CD14-positive monocyte (primary cell): Measurements from ENCODE around the gene TEPSIN. TPM values are rescaled to one million over a fixed set of nuclear protein-coding genes. Genes with fewer than 3 reads are reported as not detected.

Experiments
- DNase-seq, 3 donors: peaks; one replicate each; pipeline ENCODE4 v3.0.0-alpha.2; 2011 to 2022
- H2AFZ ChIP-seq: 2 replicates; pipeline ENCODE4 v1.6.0; 2012; ENCODE audit warnings: mild to moderate bottlenecking, low read depth, low read length, inconsistent platforms; ENCODE audit not compliant: insufficient read depth, poor library complexity, severe bottlenecking
- H3K27ac ChIP-seq, 2 donors: 1 replicate in 1 of 2; 2 replicates in 1 of 2; pipeline ENCODE4 v1.5.1; 2012 to 2013; ENCODE audit warnings: low read length in 2 of 2, control low read depth in 1 of 2, inconsistent platforms in 1 of 2, low read depth in 1 of 2, mild to moderate bottlenecking in 1 of 2
- H3K27me3 ChIP-seq, 2 donors: one replicate each; pipeline versions ENCODE4 v1.6.0 to v1.6.1; 2011 to 2013; ENCODE audit warnings: low read length in 2 of 2; ENCODE audit not compliant: control insufficient read depth in 2 of 2, insufficient read depth in 2 of 2
- H3K36me3 ChIP-seq, 2 donors: replicated peaks in 1 of 2; 1 replicate in 1 of 2; 2 replicates in 1 of 2; pipeline versions ENCODE4 v1.5.1 to v1.6.1; 2012 to 2013; ENCODE audit warnings: low read length in 2 of 2, control low read depth in 1 of 2, inconsistent platforms in 1 of 2, mild to moderate bottlenecking in 1 of 2; ENCODE audit not compliant: insufficient read depth in 2 of 2, control insufficient read depth in 1 of 2
- H3K4me1 ChIP-seq, 2 donors: 1 replicate in 1 of 2; 2 replicates in 1 of 2; pipeline versions ENCODE4 v1.5.1 to v1.6.1; 2012 to 2013; ENCODE audit warnings: low read length in 2 of 2, control low read depth in 1 of 2, inconsistent platforms in 1 of 2, mild to moderate bottlenecking in 1 of 2, moderate library complexity in 1 of 2; ENCODE audit not compliant: insufficient read depth in 2 of 2, control insufficient read depth in 1 of 2
- H3K4me2 ChIP-seq: replicated peaks from 2 replicates; pipeline ENCODE3; 2012; ENCODE audit warnings: low read length, moderate library complexity, mild to moderate bottlenecking; ENCODE audit not compliant: poor library complexity, severe bottlenecking; ENCODE audit errors: extremely low read depth
- H3K4me3 ChIP-seq, 3 experiments: fragments of 200-600 bp in 1 of 3; sonication (generic) in 1 of 3; replicated peaks in 1 of 3; 1 replicate in 2 of 3; 2 replicates in 1 of 3; pipeline ENCODE4 v1.5.1; 2011 to 2013; ENCODE audit warnings: low read length in 3 of 3, mild to moderate bottlenecking in 3 of 3, control low read depth in 2 of 3, low read depth in 2 of 3, inconsistent platforms in 1 of 3, moderate library complexity in 1 of 3
- H3K79me2 ChIP-seq: 2 replicates; pipeline ENCODE4 v1.6.0; 2012; ENCODE audit warnings: mild to moderate bottlenecking, control low read depth, inconsistent platforms, low read length, moderate library complexity; ENCODE audit not compliant: insufficient read depth
- H3K9ac ChIP-seq: 2 replicates; pipeline ENCODE4 v1.6.0; 2017; ENCODE audit warnings: low read length, mild to moderate bottlenecking; ENCODE audit not compliant: insufficient read depth, poor library complexity, severe bottlenecking
- H3K9me3 ChIP-seq, 2 donors: replicated peaks in 1 of 2; 1 replicate in 1 of 2; 2 replicates in 1 of 2; pipeline versions ENCODE4 v1.5.1 to v1.6.1; 2012 to 2013; ENCODE audit warnings: low read length in 2 of 2, control low read depth in 1 of 2; ENCODE audit not compliant: control insufficient read depth in 1 of 2, insufficient read depth in 1 of 2
- H4K20me1 ChIP-seq: 2 replicates; pipeline ENCODE4 v1.6.0; 2012; ENCODE audit warnings: mild to moderate bottlenecking, low read length, control low read depth, moderate library complexity; ENCODE audit not compliant: insufficient read depth
- H3K27ac Mint-ChIP-seq, 7 donors: one replicate each; pipeline ENCODE4 v1.8.0; 2020; ENCODE audit warnings: mild to moderate bottlenecking in 7 of 7, mixed read lengths in 7 of 7, moderate library complexity in 6 of 7, inconsistent platforms in 2 of 7
- H3K27me3 Mint-ChIP-seq, 3 donors: one replicate each; pipeline ENCODE4 v1.8.0; 2021 to 2022; ENCODE audit warnings: low read depth in 3 of 3, mild to moderate bottlenecking in 3 of 3, mixed read lengths in 3 of 3, moderate library complexity in 3 of 3, inconsistent platforms in 1 of 3
- H3K36me3 Mint-ChIP-seq, 2 donors: one replicate each; pipeline ENCODE4 v1.8.0; 2020; ENCODE audit warnings: mixed read lengths in 2 of 2, inconsistent platforms in 1 of 2, mild to moderate bottlenecking in 1 of 2
- H3K4me1 Mint-ChIP-seq: one replicate; pipeline ENCODE4 v1.8.0; 2020; ENCODE audit warnings: mild to moderate bottlenecking, mixed read lengths
- H3K4me3 Mint-ChIP-seq, 2 donors: one replicate each; pipeline ENCODE4 v1.8.0; 2020; ENCODE audit warnings: mild to moderate bottlenecking in 2 of 2, mixed read lengths in 2 of 2, moderate library complexity in 1 of 2
- H3K9me3 Mint-ChIP-seq, 7 donors: one replicate each; pipeline ENCODE4 v1.8.0; 2020 to 2022; ENCODE audit warnings: mixed read lengths in 7 of 7, mild to moderate bottlenecking in 6 of 7, moderate library complexity in 6 of 7, inconsistent platforms in 2 of 7
- CTCF ChIP-seq: fragments of 200-600 bp; IDR thresholded peaks from one replicate; pipeline ENCODE4 v1.8.0; 2022; ENCODE audit warnings: antibody characterized with exemption, mild to moderate bottlenecking
- WGBS: methylation state at CpG from one replicate; pipeline ENCODE4 v1.1.5; 2013; ENCODE audit warnings: missing lambda C conversion rate; ENCODE audit not compliant: insufficient coverage; 5-methylcytosine and 5-hydroxymethylcytosine counted together
- intact Hi-C, 2 donors: fragments of 100-400 bp; cut with micrococcal nuclease; formaldehyde crosslinking; loops; one replicate each; pipeline versions ENCODE4 v1.15.0 to v1.15.1; 2023
- polyA plus RNA-seq, 3 donors: library from polyadenylated mRNA; depleted of rRNA in 1 of 3; unstranded in 2 of 3; stranded (reverse) in 1 of 3; fragments of 300-500 nt in 2 of 3; fragments of >200 nt in 1 of 3; fragmentation: Illumina TruSeq in 2 of 3; gene quantifications; 1 replicate in 2 of 3; 2 replicates in 1 of 3; pipeline ENCODE4 v1.2.3, GENCODE V29; 2012 to 2021

The TEPSIN gene
- polyA plus RNA-seq, 3 donors, result 3.4 to 136 (median 4.5) TPM

- TF ChIP-seq CTCF, result no peak
- WGBS, result 90% methylated on average over 3 of the region's 10 CpGs
- peaks cover 47% of the 10 kb centered on the region for H4K20me1 ChIP-seq
- Mint-ChIP-seq H3K4me3 (no peak overlapping the region), H3K27ac (no peak overlapping the region), H3K4me1 (peaks cover 22% of the 10 kb centered on the region), H3K27me3 (no peaks in the 10 kb centered on the region), H3K9me3 (peaks cover 0 to 2% (median 0%) of the 10 kb centered on the region in 7 donors), H3K36me3 (peaks cover 20 to 33% of the 10 kb centered on the region in 2 donors)
- H2AFZ ChIP-seq, result no peak overlapping the region
- no peak overlapping the region for H3K27ac ChIP-seq
- H3K27me3 ChIP-seq, result no peaks in the 10 kb centered on the region
- no peak overlapping the region for H3K9ac ChIP-seq
- intact Hi-C loops, result no loop called here
- peaks cover 19 to 34% of the 10 kb centered on the region in 2 donors for H3K36me3 ChIP-seq
- H3K79me2 ChIP-seq, result peaks cover 24% of the 10 kb centered on the region
- peaks cover 10 to 19% of the 10 kb centered on the region in 2 donors for H3K4me1 ChIP-seq
- DNase-seq, result no peak
- no peaks in the 10 kb centered on the region for H3K9me3 ChIP-seq
- no peak overlapping the region for H3K4me3 ChIP-seq
- no peak overlapping the region for H3K4me2 ChIP-seq
Measured at GRCh38 chr17:81243333-81243664, 4.4 kb upstream of the TEPSIN start.

GRCh38 chr17:81242421-81243332 lies 3.8 kb upstream of the TEPSIN start:
- H3K27me3 Mint-ChIP-seq, result no peaks in the 10 kb centered on the region
- intact Hi-C loops, result no loop called here
- no peak for DNase-seq

More at GRCh38 chr17:81242421-81243332, 3.8 kb upstream of the TEPSIN start:
- no peak for TF ChIP-seq CTCF
- Histone ChIP-seq H3K27me3 (no peaks in the 10 kb centered on the region), H3K9me3 (no peaks in the 10 kb centered on the region), H3K27ac (no peak overlapping the region), H4K20me1 (peaks cover 54% of the 10 kb centered on the region), H2AFZ (no peak overlapping the region), H3K4me2 (no peak overlapping the region), H3K4me3 (no peak overlapping the region), H3K79me2 (peaks cover 30% of the 10 kb centered on the region), H3K4me1 (peaks cover 16 to 25% of the 10 kb centered on the region in 2 donors), H3K9ac (no peak overlapping the region), H3K36me3 (peaks cover 19 to 32% of the 10 kb centered on the region in 2 donors)
- Mint-ChIP-seq H3K27ac (no peak overlapping the region), H3K36me3 (peaks cover 17 to 28% of the 10 kb centered on the region in 2 donors), H3K9me3 (peaks cover 0 to 2% (median 0%) of the 10 kb centered on the region in 7 donors), H3K4me1 (peaks cover 28% of the 10 kb centered on the region), H3K4me3 (no peak overlapping the region)
- 71% methylated on average over 27 of the region's 33 CpGs for WGBS
